Measurements from ENCODE around the gene RRP1.

RRP1 gene

GRCh38 chr21:43750339-43751033 lies 38.9 kb upstream of the RRP1 start:
- no peaks in the 10 kb centered on the region for H3K9me3 ChIP-seq (ENCODE audit: insufficient read depth, low read depth, low read length)
- H3K27ac ChIP-seq (ENCODE audit: low read depth, low read length) = no peak overlapping the region
- H3K4me1 ChIP-seq (ENCODE audit: insufficient read depth, low read length) = no peaks in the 10 kb centered on the region
- H3K9ac ChIP-seq (ENCODE audit: low read depth, low read length) = no peak overlapping the region
- no peaks in the 10 kb centered on the region for H3K27me3 ChIP-seq (ENCODE audit: insufficient read depth, low read length)
- H3K36me3 ChIP-seq (ENCODE audit: insufficient read depth, low read length) = peaks cover 66% of the 10 kb centered on the region
- H3K4me3 ChIP-seq (ENCODE audit: low read length) = no peak overlapping the region
- WGBS = 90% methylated on average over 28 of the region's 28 CpGs

GRCh38 chr21:43751955-43752591 lies 37.3 kb upstream of the RRP1 start:
- 95% methylated on average over 31 of the region's 31 CpGs for WGBS
- H3K27me3 ChIP-seq (ENCODE audit: insufficient read depth, low read length) = no peaks in the 10 kb centered on the region
- H3K4me3 ChIP-seq (ENCODE audit: low read length) = no peak overlapping the region
- H3K4me1 ChIP-seq (ENCODE audit: insufficient read depth, low read length) = no peaks in the 10 kb centered on the region
- no peak overlapping the region for H3K9ac ChIP-seq (ENCODE audit: low read depth, low read length)
- peaks cover 72% of the 10 kb centered on the region for H3K36me3 ChIP-seq (ENCODE audit: insufficient read depth, low read length)
- H3K27ac ChIP-seq (ENCODE audit: low read depth, low read length) = no peak overlapping the region
- no peaks in the 10 kb centered on the region for H3K9me3 ChIP-seq (ENCODE audit: insufficient read depth, low read depth, low read length)

GRCh38 chr21:43752758-43753438 lies 36.5 kb upstream of the RRP1 start:
- Histone ChIP-seq H3K27ac (ENCODE audit: low read depth, low read length) (no peak overlapping the region), H3K4me1 (ENCODE audit: insufficient read depth, low read length) (no peaks in the 10 kb centered on the region), H3K36me3 (ENCODE audit: insufficient read depth, low read length) (peaks cover 71% of the 10 kb centered on the region), H3K9me3 (ENCODE audit: insufficient read depth, low read depth, low read length) (no peaks in the 10 kb centered on the region), H3K27me3 (ENCODE audit: insufficient read depth, low read length) (no peaks in the 10 kb centered on the region), H3K4me3 (ENCODE audit: low read length) (no peak overlapping the region), H3K9ac (ENCODE audit: low read depth, low read length) (no peak overlapping the region)
- 96% methylated on average over 28 of the region's 28 CpGs for WGBS

- no peak overlapping the region for H3K9ac ChIP-seq (ENCODE audit: low read depth, low read length)
- H3K9me3 ChIP-seq (ENCODE audit: insufficient read depth, low read depth, low read length) = no peaks in the 10 kb centered on the region
- H3K27ac ChIP-seq (ENCODE audit: low read depth, low read length) = no peak overlapping the region
- H3K4me1 ChIP-seq (ENCODE audit: insufficient read depth, low read length) = no peaks in the 10 kb centered on the region
- H3K27me3 ChIP-seq (ENCODE audit: insufficient read depth, low read length) = no peaks in the 10 kb centered on the region
- H3K36me3 ChIP-seq (ENCODE audit: insufficient read depth, low read length) = peaks cover 71% of the 10 kb centered on the region
- WGBS = 96% methylated on average over 16 of the region's 16 CpGs
- H3K4me3 ChIP-seq (ENCODE audit: low read length) = no peak overlapping the region
Measured at GRCh38 chr21:43753439-43753799, 36.0 kb upstream of the RRP1 start.

GRCh38 chr21:43754948-43755781 lies 34.2 kb upstream of the RRP1 start:
- Histone ChIP-seq H3K4me1 (ENCODE audit: insufficient read depth, low read length) (no peaks in the 10 kb centered on the region), H3K4me3 (ENCODE audit: low read length) (no peak overlapping the region), H3K9me3 (ENCODE audit: insufficient read depth, low read depth, low read length) (no peaks in the 10 kb centered on the region), H3K27me3 (ENCODE audit: insufficient read depth, low read length) (no peaks in the 10 kb centered on the region), H3K9ac (ENCODE audit: low read depth, low read length) (no peak overlapping the region), H3K27ac (ENCODE audit: low read depth, low read length) (no peak overlapping the region), H3K36me3 (ENCODE audit: insufficient read depth, low read length) (peaks cover 75% of the 10 kb centered on the region)
- 93% methylated on average over 26 of the region's 26 CpGs for WGBS

GRCh38 chr21:43755820-43756594 lies 33.4 kb upstream of the RRP1 start:
- no peak overlapping the region for H3K27ac ChIP-seq (ENCODE audit: low read depth, low read length)
- no peak overlapping the region for H3K4me3 ChIP-seq (ENCODE audit: low read length)
- no peaks in the 10 kb centered on the region for H3K27me3 ChIP-seq (ENCODE audit: insufficient read depth, low read length)
- no peaks in the 10 kb centered on the region for H3K4me1 ChIP-seq (ENCODE audit: insufficient read depth, low read length)
- H3K36me3 ChIP-seq (ENCODE audit: insufficient read depth, low read length) = peaks cover 68% of the 10 kb centered on the region
- no peaks in the 10 kb centered on the region for H3K9me3 ChIP-seq (ENCODE audit: insufficient read depth, low read depth, low read length)
- no peak overlapping the region for H3K9ac ChIP-seq (ENCODE audit: low read depth, low read length)
- WGBS = 96% methylated on average over 37 of the region's 37 CpGs

- no peaks in the 10 kb centered on the region for H3K4me1 ChIP-seq (ENCODE audit: insufficient read depth, low read length)
- H3K27me3 ChIP-seq (ENCODE audit: insufficient read depth, low read length) = no peaks in the 10 kb centered on the region
- H3K9me3 ChIP-seq (ENCODE audit: insufficient read depth, low read depth, low read length) = no peaks in the 10 kb centered on the region
- no peak overlapping the region for H3K27ac ChIP-seq (ENCODE audit: low read depth, low read length)
- H3K36me3 ChIP-seq (ENCODE audit: insufficient read depth, low read length) = peaks cover 61% of the 10 kb centered on the region
- H3K4me3 ChIP-seq (ENCODE audit: low read length) = no peak overlapping the region
- no peak overlapping the region for H3K9ac ChIP-seq (ENCODE audit: low read depth, low read length)
- WGBS = 95% methylated on average over 16 of the region's 16 CpGs
Measured at GRCh38 chr21:43757601-43758000, 31.8 kb upstream of the RRP1 start.

GRCh38 chr21:43758111-43758641 lies 31.2 kb upstream of the RRP1 start:
- Histone ChIP-seq H3K9ac (ENCODE audit: low read depth, low read length) (no peak overlapping the region), H3K4me1 (ENCODE audit: insufficient read depth, low read length) (no peaks in the 10 kb centered on the region), H3K9me3 (ENCODE audit: insufficient read depth, low read depth, low read length) (no peaks in the 10 kb centered on the region), H3K27me3 (ENCODE audit: insufficient read depth, low read length) (no peaks in the 10 kb centered on the region), H3K27ac (ENCODE audit: low read depth, low read length) (no peak overlapping the region), H3K36me3 (ENCODE audit: insufficient read depth, low read length) (peaks cover 59% of the 10 kb centered on the region), H3K4me3 (ENCODE audit: low read length) (no peak overlapping the region)
- 97% methylated on average over 18 of the region's 18 CpGs for WGBS

- WGBS = 93% methylated on average over 10 of the region's 10 CpGs
Measured at GRCh38 chr21:43758811-43759210, 30.6 kb upstream of the RRP1 start.

GRCh38 chr21:43759651-43760050 lies 29.7 kb upstream of the RRP1 start:
- H3K9ac ChIP-seq (ENCODE audit: low read depth, low read length) = no peak overlapping the region
- H3K36me3 ChIP-seq (ENCODE audit: insufficient read depth, low read length) = peaks cover 47% of the 10 kb centered on the region
- H3K9me3 ChIP-seq (ENCODE audit: insufficient read depth, low read depth, low read length) = no peaks in the 10 kb centered on the region
- no peak overlapping the region for H3K27ac ChIP-seq (ENCODE audit: low read depth, low read length)
- H3K27me3 ChIP-seq (ENCODE audit: insufficient read depth, low read length) = no peaks in the 10 kb centered on the region
- 94% methylated on average over 19 of the region's 19 CpGs for WGBS
- H3K4me3 ChIP-seq (ENCODE audit: low read length) = no peak overlapping the region
- H3K4me1 ChIP-seq (ENCODE audit: insufficient read depth, low read length) = no peaks in the 10 kb centered on the region

More at GRCh38 chr21:43758811-43759210, 30.6 kb upstream of the RRP1 start:
- no peak overlapping the region for H3K27ac ChIP-seq (ENCODE audit: low read depth, low read length)
- H3K9ac ChIP-seq (ENCODE audit: low read depth, low read length) = no peak overlapping the region
- no peaks in the 10 kb centered on the region for H3K9me3 ChIP-seq (ENCODE audit: insufficient read depth, low read depth, low read length)
- no peak overlapping the region for H3K4me3 ChIP-seq (ENCODE audit: low read length)
- H3K4me1 ChIP-seq (ENCODE audit: insufficient read depth, low read length) = no peaks in the 10 kb centered on the region
- H3K27me3 ChIP-seq (ENCODE audit: insufficient read depth, low read length) = no peaks in the 10 kb centered on the region
- H3K36me3 ChIP-seq (ENCODE audit: insufficient read depth, low read length) = peaks cover 55% of the 10 kb centered on the region

All from HUES64 (cell line).